Retinal pigment epithelial cell (primary cell): Measurements from ENCODE around the gene MMP21.
A peak's percentile ranks its signal among the peaks of the same experiment; 100 is the strongest.

ENCODE experiments used
- DNase-seq: peaks from one replicate; pipeline ENCODE4 v3.0.0-alpha.2; 2010; ENCODE audit warnings: low read depth
- H3K4me3 ChIP-seq: 2 replicates; pipeline ENCODE4 v1.5.1; 2011; ENCODE audit warnings: mild to moderate bottlenecking, low read length, control low read depth, moderate library complexity
- CTCF ChIP-seq: conservative IDR thresholded peaks from 2 replicates; pipeline ENCODE4 v1.5.1; 2011; ENCODE audit warnings: low read depth, low read length, control low read depth, inconsistent platforms

Gene MMP21

GRCh38 chr10:125775491-125776106 lies at the start of gene MMP21:
TSS of gene MMP21 (minus strand) at chr10:125775821. CDS start at chr10:125775821, 0 bp downstream.
- DNase-seq: no peak
- TF ChIP-seq CTCF: no peak
- H3K4me3 ChIP-seq: no peak within 1 kb of the TSS

GRCh38 chr10:125824736-125825135 lies 49.1 kb upstream of the MMP21 start:
- no peak for TF ChIP-seq CTCF
- H3K4me3 ChIP-seq: peak overlapping the region; percentile 100
- DNase-seq: no peak

GRCh38 chr10:125823663-125824251 lies 48.1 kb upstream of the MMP21 start:
- peak overlapping the region; percentile 100 for H3K4me3 ChIP-seq
- DNase-seq: no peak
- TF ChIP-seq CTCF: no peak

- peak; percentile 48 for DNase-seq
- peak within 1 kb of the TSS; percentile 100 for H3K4me3 ChIP-seq
- no peak for TF ChIP-seq CTCF
These were observed 47.4 kb upstream of the MMP21 start, which contains the start of the genes BCCIP and UROS for GRCh38 chr10:125822878-125823662. TSS of gene BCCIP (plus strand) at chr10:125823546. CDS start at chr10:125823558, 12 bp downstream. TSS of gene UROS (minus strand) at chr10:125823258. CDS start at chr10:125816499, 6,759 bp downstream.

- H3K4me3 ChIP-seq: no peak overlapping the region
- no peak for DNase-seq
- TF ChIP-seq CTCF: no peak
These were observed 45.1 kb upstream of the MMP21 start for GRCh38 chr10:125820701-125821100.

GRCh38 chr10:125817337-125817946 lies 41.8 kb upstream of the MMP21 start:
- no peak for TF ChIP-seq CTCF
- DNase-seq: no peak
- no peak overlapping the region for H3K4me3 ChIP-seq
